Adipocyte (in vitro differentiated cells): Measurements from ENCODE around the gene KIRREL3.
A peak's percentile ranks its signal among the peaks of the same experiment; 100 is the strongest.

Source experiments
- DNase-seq: peaks from one replicate; pipeline ENCODE4 v3.0.0-alpha.2; 2015; ENCODE audit warnings: low read depth
- H3K27me3 ChIP-seq: replicated peaks from 2 replicates; pipeline ENCODE4 v1.7.0; 2013; ENCODE audit warnings: mild to moderate bottlenecking, low read length, moderate library complexity; ENCODE audit not compliant: control insufficient read depth, insufficient read depth
- H3K36me3 ChIP-seq: 2 replicates; pipeline ENCODE4 v1.7.0; 2013; ENCODE audit warnings: low read length, mild to moderate bottlenecking, moderate library complexity; ENCODE audit not compliant: control insufficient read depth, insufficient read depth, severe bottlenecking
- H3K4me1 ChIP-seq: 2 replicates; pipeline ENCODE4 v1.7.0; 2013; ENCODE audit warnings: mild to moderate bottlenecking, low read length, moderate library complexity; ENCODE audit not compliant: control insufficient read depth, insufficient read depth
- H3K4me3 ChIP-seq: 2 replicates; pipeline ENCODE4 v1.7.0; 2013; ENCODE audit warnings: mild to moderate bottlenecking, low read length, moderate library complexity
- H3K9ac ChIP-seq: 2 replicates; pipeline ENCODE4 v1.7.0; 2013; ENCODE audit warnings: mild to moderate bottlenecking, low read length, moderate library complexity
- H3K9me3 ChIP-seq: 2 replicates; pipeline ENCODE4 v1.7.0; 2013; ENCODE audit warnings: mild to moderate bottlenecking, low read length, moderate library complexity; ENCODE audit not compliant: control insufficient read depth

KIRREL3 gene

GRCh38 chr11:127027000-127027399, 26.4 kb upstream of the KIRREL3 start:
- Histone ChIP-seq H3K4me1 (no peaks in the 10 kb centered on the region), H3K9me3 (no peaks in the 10 kb centered on the region), H3K9ac (no peak overlapping the region), H3K36me3 (no peaks in the 10 kb centered on the region), H3K27me3 (peaks cover 20% of the 10 kb centered on the region), H3K4me3 (no peak overlapping the region)
- no peak for DNase-seq

- no peak for DNase-seq
- Histone ChIP-seq H3K9ac (no peak overlapping the region), H3K36me3 (no peaks in the 10 kb centered on the region), H3K4me1 (no peaks in the 10 kb centered on the region), H3K27me3 (peaks cover 8% of the 10 kb centered on the region), H3K9me3 (no peaks in the 10 kb centered on the region), H3K4me3 (no peak overlapping the region)
Observed at GRCh38 chr11:127023991-127024390, 23.4 kb upstream of the KIRREL3 start.

GRCh38 chr11:127018683-127019279, 18.2 kb upstream of the KIRREL3 start:
- H3K9ac ChIP-seq: no peak overlapping the region
- no peak overlapping the region for H3K4me3 ChIP-seq
- peaks cover 12% of the 10 kb centered on the region for H3K27me3 ChIP-seq
- H3K36me3 ChIP-seq: no peaks in the 10 kb centered on the region
- no peaks in the 10 kb centered on the region for H3K4me1 ChIP-seq
- H3K9me3 ChIP-seq: no peaks in the 10 kb centered on the region
- no peak for DNase-seq

- no peaks in the 10 kb centered on the region for H3K36me3 ChIP-seq
- no peak overlapping the region for H3K4me3 ChIP-seq
- peaks cover 24% of the 10 kb centered on the region for H3K27me3 ChIP-seq
- no peaks in the 10 kb centered on the region for H3K4me1 ChIP-seq
- peak; percentile 55 for DNase-seq
- H3K9ac ChIP-seq: no peak overlapping the region
- no peaks in the 10 kb centered on the region for H3K9me3 ChIP-seq
Observed at GRCh38 chr11:127017482-127017881, 16.9 kb upstream of the KIRREL3 start.

- no peak overlapping the region for H3K9ac ChIP-seq
- H3K36me3 ChIP-seq: no peaks in the 10 kb centered on the region
- H3K4me1 ChIP-seq: no peaks in the 10 kb centered on the region
- H3K9me3 ChIP-seq: no peaks in the 10 kb centered on the region
- H3K4me3 ChIP-seq: no peak overlapping the region
- peaks cover 32% of the 10 kb centered on the region for H3K27me3 ChIP-seq
- DNase-seq: no peak
Observed at GRCh38 chr11:127013550-127013949, 13.0 kb upstream of the KIRREL3 start.

- no peaks in the 10 kb centered on the region for H3K36me3 ChIP-seq
- DNase-seq: peak; percentile 47
- H3K4me1 ChIP-seq: peaks cover 15% of the 10 kb centered on the region
- H3K9ac ChIP-seq: no peak overlapping the region
- H3K9me3 ChIP-seq: no peaks in the 10 kb centered on the region
- H3K4me3 ChIP-seq: no peak overlapping the region
- peaks cover 29% of the 10 kb centered on the region for H3K27me3 ChIP-seq
Observed at GRCh38 chr11:127006311-127006710, 5.7 kb upstream of the KIRREL3 start.

- peak overlapping the region; percentile 62 for H3K4me3 ChIP-seq
- H3K27me3 ChIP-seq: peaks cover 14% of the 10 kb centered on the region
- H3K9ac ChIP-seq: no peak overlapping the region
- H3K36me3 ChIP-seq: no peaks in the 10 kb centered on the region
- peaks cover 15% of the 10 kb centered on the region for H3K4me1 ChIP-seq
- H3K9me3 ChIP-seq: no peaks in the 10 kb centered on the region
- peak; percentile 76 for DNase-seq
Observed at GRCh38 chr11:127003260-127003981, 2.9 kb upstream of the KIRREL3 start.

GRCh38 chr11:127002669-127003259, 2.2 kb upstream of the KIRREL3 start:
- peaks cover 14% of the 10 kb centered on the region for H3K27me3 ChIP-seq
- H3K9me3 ChIP-seq: no peaks in the 10 kb centered on the region
- peaks cover 15% of the 10 kb centered on the region for H3K4me1 ChIP-seq
- no peak overlapping the region for H3K9ac ChIP-seq
- H3K4me3 ChIP-seq: peak overlapping the region; percentile 62
- H3K36me3 ChIP-seq: no peaks in the 10 kb centered on the region
- DNase-seq: no peak

GRCh38 chr11:127000981-127001380, 411 bp upstream of the KIRREL3 start:
- peak; percentile 33 for DNase-seq
- Histone ChIP-seq H3K4me1 (peaks cover 11% of the 10 kb centered on the region), H3K9me3 (no peaks in the 10 kb centered on the region), H3K36me3 (no peaks in the 10 kb centered on the region), H3K27me3 (peaks cover 14% of the 10 kb centered on the region), H3K9ac (no peak overlapping the region), H3K4me3 (peak overlapping the region; percentile 81)

GRCh38 chr11:126999366-126999765, 1.2 kb downstream of the KIRREL3 start:
- H3K27me3 ChIP-seq: peaks cover 14% of the 10 kb centered on the region
- H3K4me1 ChIP-seq: peaks cover 11% of the 10 kb centered on the region
- no peaks in the 10 kb centered on the region for H3K9me3 ChIP-seq
- H3K9ac ChIP-seq: no peak overlapping the region
- DNase-seq: no peak
- no peaks in the 10 kb centered on the region for H3K36me3 ChIP-seq
- peak overlapping the region; percentile 81 for H3K4me3 ChIP-seq

GRCh38 chr11:126997641-126998040, 2.9 kb downstream of the KIRREL3 start:
- Histone ChIP-seq H3K9me3 (no peaks in the 10 kb centered on the region), H3K9ac (no peak overlapping the region), H3K27me3 (peaks cover under 1% of the 10 kb centered on the region), H3K4me1 (peaks cover 18% of the 10 kb centered on the region), H3K36me3 (no peaks in the 10 kb centered on the region), H3K4me3 (no peak overlapping the region)
- DNase-seq: no peak
